IMR-90 (cell line): ENCODE results near the gene IL19. TPM values are rescaled to one million over a fixed set of nuclear protein-coding genes. Genes with fewer than 3 reads are reported as not detected.
A peak's percentile ranks its signal among the peaks of the same experiment; 100 is the strongest.

ENCODE experiments used
- ATAC-seq: fragments of 200-7000 bp; cut with Tn5 transposase; 2 replicates; pipeline ENCODE4 v1.9.1; 2020; ENCODE audit warnings: low read depth, mild to moderate bottlenecking, moderate library complexity
- BruUV-seq: library from RNA; stranded (reverse); fragments of 400-500 nt; replicated peaks from 2 replicates; lab custom pipeline; 2021; lab: Mats Ljungman, UMichigan
- CTCF ChIA-PET: fragments of 300-600 bp; formaldehyde crosslinking; extraction: SDS; loops from one replicate; lab custom pipeline; 2021; ENCODE audit warnings: antibody characterized with exemption; lab: Yijun Ruan, JAX
- POLR2A ChIA-PET: fragments of 300-600 bp; sonication (Branson Sonifier 250); formaldehyde crosslinking; loops from one replicate; lab custom pipeline; 2022; ENCODE audit warnings: antibody characterized with exemption; ENCODE audit not compliant: unreplicated experiment; lab: Charles Lee
- DNase-seq: peaks from one replicate; pipeline ENCODE4 v3.0.0; 2013
- H2AFZ ChIP-seq: replicated peaks from 2 replicates; pipeline ENCODE3; 2013; ENCODE audit warnings: low read length, mild to moderate bottlenecking; ENCODE audit not compliant: poor library complexity
- H2AK5ac ChIP-seq: 2 replicates; pipeline ENCODE4 v1.6.1; 2013; ENCODE audit warnings: low read depth, low read length, inconsistent platforms
- H2AK9ac ChIP-seq: replicated peaks from 2 replicates; pipeline ENCODE3; 2013; ENCODE audit warnings: mild to moderate bottlenecking, low read depth, low read length, moderate library complexity; ENCODE audit not compliant: poor library complexity
- H2BK120ac ChIP-seq: 2 replicates; pipeline ENCODE4 v1.6.1; 2013; ENCODE audit warnings: low read depth, low read length, inconsistent platforms
- H2BK15ac ChIP-seq: 3 replicates; pipeline ENCODE4 v1.6.1; 2013; ENCODE audit warnings: low read depth, low read length, inconsistent platforms
- H2BK20ac ChIP-seq: 2 replicates; pipeline ENCODE4 v1.6.1; 2013; ENCODE audit warnings: low read depth, mild to moderate bottlenecking, inconsistent platforms, low read length, moderate library complexity
- H2BK5ac ChIP-seq: 2 replicates; pipeline ENCODE4 v1.6.1; 2013; ENCODE audit warnings: mild to moderate bottlenecking, low read depth, low read length, inconsistent platforms; ENCODE audit not compliant: poor library complexity, severe bottlenecking
- H3K14ac ChIP-seq: replicated peaks from 2 replicates; pipeline ENCODE4 v1.6.1; 2013; ENCODE audit warnings: low read depth, low read length, inconsistent platforms
- H3K18ac ChIP-seq: 2 replicates; pipeline ENCODE4 v1.6.1; 2013; ENCODE audit warnings: low read depth, low read length, control low read depth
- H3K23ac ChIP-seq: 2 replicates; pipeline ENCODE4 v1.6.1; 2013; ENCODE audit warnings: low read depth, low read length, inconsistent platforms
- H3K27ac ChIP-seq: 2 replicates; pipeline ENCODE4 v1.5.1; 2013; ENCODE audit warnings: mild to moderate bottlenecking, control low read depth, low read length; ENCODE audit not compliant: insufficient read depth
- H3K27me3 ChIP-seq: 2 replicates; pipeline ENCODE4 v1.6.1; 2013; ENCODE audit warnings: low read length; ENCODE audit not compliant: control insufficient read depth, insufficient read depth
- H3K36me3 ChIP-seq: 2 replicates; pipeline ENCODE4 v1.6.1; 2013; ENCODE audit warnings: low read length, mixed read lengths; ENCODE audit not compliant: control insufficient read depth, insufficient read depth
- H3K4ac ChIP-seq: 2 replicates; pipeline ENCODE4 v1.6.1; 2013; ENCODE audit warnings: low read depth, low read length, inconsistent platforms
- H3K4me1 ChIP-seq: 2 replicates; pipeline ENCODE4 v1.6.1; 2013; ENCODE audit warnings: low read length, mixed read lengths; ENCODE audit not compliant: control insufficient read depth, insufficient read depth
- H3K4me2 ChIP-seq: 2 replicates; pipeline ENCODE4 v1.6.1; 2013; ENCODE audit warnings: low read depth, mild to moderate bottlenecking, control low read depth, low read length, moderate library complexity
- H3K4me3 ChIP-seq: 2 replicates; pipeline ENCODE4 v1.5.1; 2013; ENCODE audit warnings: low read depth, mild to moderate bottlenecking, control low read depth, low read length, moderate library complexity; ENCODE audit not compliant: insufficient read depth
- H3K56ac ChIP-seq: 2 replicates; pipeline ENCODE4 v1.6.1; 2013; ENCODE audit warnings: low read length, inconsistent platforms; ENCODE audit not compliant: insufficient read depth; ENCODE audit errors: extremely low read depth
- H3K79me1 ChIP-seq, 2 experiments: 2 replicates each; pipeline ENCODE4 v1.6.1; 2013; ENCODE audit warnings: low read length in 2 of 2, inconsistent platforms in 1 of 2, low read depth in 1 of 2
- H3K9ac ChIP-seq: 2 replicates; pipeline ENCODE4 v1.6.1; 2013; ENCODE audit warnings: low read depth, low read length, control low read depth
- H3K9me1 ChIP-seq: 2 replicates; pipeline ENCODE4 v1.6.1; 2013; ENCODE audit warnings: low read length, inconsistent platforms; ENCODE audit not compliant: insufficient read depth
- H3K9me3 ChIP-seq: 2 replicates; pipeline ENCODE4 v1.6.1; 2013; ENCODE audit warnings: low read length; ENCODE audit not compliant: control insufficient read depth, insufficient read depth
- H4K20me1 ChIP-seq: 2 replicates; pipeline ENCODE4 v1.6.1; 2013; ENCODE audit warnings: low read length, inconsistent platforms; ENCODE audit not compliant: insufficient read depth
- H4K5ac ChIP-seq: 2 replicates; pipeline ENCODE4 v1.6.1; 2013; ENCODE audit warnings: mild to moderate bottlenecking, low read depth, low read length, control low read depth
- H4K8ac ChIP-seq, 2 experiments: 2 replicates each; pipeline ENCODE4 v1.6.1; 2013; ENCODE audit warnings: low read depth in 2 of 2, low read length in 2 of 2, control low read depth in 1 of 2, inconsistent platforms in 1 of 2
- H4K91ac ChIP-seq: 2 replicates; pipeline ENCODE4 v1.6.1; 2013; ENCODE audit warnings: low read depth, low read length, inconsistent platforms; ENCODE audit not compliant: insufficient read depth
- BHLHE40 ChIP-seq: fragments of 150-350 bp; IDR thresholded peaks from 2 replicates; pipeline ENCODE4 v1.6.1; 2016; ENCODE audit warnings: mild to moderate bottlenecking, low read depth, low read length
- CEBPB ChIP-seq: IDR thresholded peaks from 2 replicates; pipeline ENCODE4 v1.6.1; 2012; ENCODE audit warnings: low read depth, low read length, improper control_type of control experiment
- CHD1 ChIP-seq: IDR thresholded peaks from 2 replicates; pipeline ENCODE4 v1.6.1; 2012; ENCODE audit warnings: low read depth, low read length, improper control_type of control experiment
- FOS ChIP-seq: fragments of 150-350 bp; IDR thresholded peaks from 2 replicates; pipeline ENCODE4 v1.6.1; 2016; ENCODE audit warnings: low read depth, low read length
- MAFK ChIP-seq: IDR thresholded peaks from 2 replicates; pipeline ENCODE4 v1.6.1; 2012; ENCODE audit warnings: low read depth, low read length, improper control_type of control experiment
- MAZ ChIP-seq: IDR thresholded peaks from 2 replicates; pipeline ENCODE4 v1.6.1; 2012; ENCODE audit warnings: low read depth, mild to moderate bottlenecking, low read length, improper control_type of control experiment, moderate library complexity, borderline replicate concordance
- NFE2L2 ChIP-seq: fragments of 150-350 bp; IDR thresholded peaks from 2 replicates; pipeline ENCODE4 v1.6.1; 2016; ENCODE audit warnings: low read depth, mild to moderate bottlenecking, low read length
- POLR2A ChIP-seq: IDR thresholded peaks from 2 replicates; pipeline ENCODE4 v1.6.1; 2012; ENCODE audit warnings: mild to moderate bottlenecking, low read depth, low read length
- RAD21 ChIP-seq: IDR thresholded peaks from 2 replicates; pipeline ENCODE4 v1.6.1; 2012; ENCODE audit warnings: low read length, improper control_type of control experiment
- RCOR1 ChIP-seq: IDR thresholded peaks from 2 replicates; pipeline ENCODE4 v1.6.1; 2012; ENCODE audit warnings: mild to moderate bottlenecking, low read length, improper control_type of control experiment; ENCODE audit not compliant: insufficient replicate concordance
- WGBS, 2 experiments: methylation state at CpG; one replicate each; pipeline versions ENCODE4 v1.1.5 to v1.1.7; 2013; ENCODE audit warnings: missing lambda C conversion rate in 2 of 2; ENCODE audit not compliant: insufficient read length in 1 of 2; ENCODE audit errors: extremely low coverage in 2 of 2; 5-methylcytosine and 5-hydroxymethylcytosine counted together
- dilution Hi-C: fragments of 300-500 bp; cut with HindIII; formaldehyde crosslinking; loops from one replicate; pipeline ENCODE4 v1.14.3; 2018; ENCODE audit warnings: low sequenced_read_pairs; ENCODE audit not compliant: unreplicated experiment
- in situ Hi-C: fragments of 300-500 bp; cut with MboI; formaldehyde crosslinking; loops from 3 replicates; pipeline ENCODE4 v1.14.3; 2019; ENCODE audit warnings: low sequenced_read_pairs, inconsistent platforms, mixed read lengths
- intact Hi-C: fragments of 100-400 bp; cut with micrococcal nuclease; formaldehyde crosslinking; loops from 2 replicates; pipeline ENCODE4 v1.10.0; 2022
- polyA plus RNA-seq, 3 experiments: library from polyadenylated mRNA; depleted of rRNA; stranded (reverse); fragments of >200 nt; gene quantifications; 2 replicates each; pipeline ENCODE4 v1.2.3, GENCODE V29; 2012; ENCODE audit warnings: low replicate concordance in 1 of 3
- total RNA-seq: library from RNA; depleted of rRNA; stranded (reverse); fragments of >200 nt; gene quantifications from 2 replicates; pipeline ENCODE4 v1.2.3, GENCODE V29; 2012
- TF ChIP-seq, protein P1 (sequence below): conservative IDR thresholded peaks from 2 replicates; pipeline ENCODE4 v1.5.1; 2012; ENCODE audit warnings: mild to moderate bottlenecking, low read depth, low read length, improper control_type of control experiment
- TF ChIP-seq, protein P2 (sequence below): fragments of 150-350 bp; IDR thresholded peaks from 2 replicates; pipeline ENCODE4 v1.6.1; 2016; ENCODE audit warnings: low read depth, mild to moderate bottlenecking, low read length, moderate library complexity, borderline replicate concordance
- TF ChIP-seq, protein P3 (sequence below): fragments of 150-350 bp; IDR thresholded peaks from 2 replicates; pipeline ENCODE4 v1.6.1; 2017; ENCODE audit warnings: mild to moderate bottlenecking, antibody characterized with exemption, low read length, low read depth

Gene IL19
- total and polyA plus RNA-seq, 2 of the 4 experiments (the other 2 are of a cell fraction) = not detected

DNA sequence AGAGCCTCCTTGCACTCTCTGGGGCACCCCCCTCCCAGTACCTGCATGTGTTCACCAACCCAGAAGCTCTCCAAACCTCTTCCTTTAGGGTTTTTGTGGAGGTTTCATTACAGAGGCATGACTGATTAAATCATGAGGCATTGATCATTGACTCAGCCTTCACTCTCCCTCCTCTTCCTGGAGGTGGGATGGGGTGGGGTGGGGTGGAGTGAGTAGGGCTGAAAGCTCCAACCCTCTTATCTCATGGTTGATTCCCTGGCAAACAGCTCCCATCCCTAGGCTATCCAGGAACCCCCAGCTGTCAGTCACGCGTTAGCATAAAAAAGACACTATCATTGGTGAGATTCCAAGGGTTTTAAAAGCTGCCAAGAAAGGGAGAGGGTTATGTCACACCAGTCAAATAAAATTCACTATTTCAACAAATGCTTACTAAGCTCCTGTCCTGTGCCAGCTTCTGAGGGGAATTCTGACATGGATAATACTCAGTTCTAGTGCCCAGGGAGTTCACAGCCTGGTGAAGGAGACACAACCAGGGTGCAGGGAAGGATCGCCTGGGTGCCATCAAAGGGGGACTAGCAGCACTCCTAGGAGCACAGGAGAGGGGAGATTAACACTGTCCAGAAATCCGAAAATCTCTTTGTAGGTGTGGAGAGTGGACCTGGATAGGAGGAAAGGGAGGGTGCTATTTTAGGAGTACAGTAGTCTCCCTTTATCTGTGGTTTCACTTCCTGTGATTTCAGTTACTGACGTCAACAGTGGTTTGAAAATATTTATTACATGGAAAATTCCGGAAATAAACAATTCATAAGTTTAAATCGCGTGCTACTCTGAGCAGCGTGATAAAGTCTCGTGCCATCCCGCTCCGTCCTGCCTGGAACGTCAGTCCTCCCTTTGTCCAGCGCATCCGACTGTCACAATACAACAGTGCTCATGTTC, 119.8 kb downstream of the IL19 start:
- peak overlapping the region; percentile 95 for H4K5ac ChIP-seq
- peak overlapping the region; percentile 76 for H2BK15ac ChIP-seq
- H3K27me3 ChIP-seq = no peaks in the 10 kb centered on the region
- H2BK5ac ChIP-seq = peak overlapping the region; percentile 80
- peak overlapping the region; percentile 38 to 86 for H4K8ac ChIP-seq
- peak overlapping the region; percentile 11 for H2AFZ ChIP-seq
- peak overlapping the region; percentile 94 for H2BK20ac ChIP-seq
- H3K9ac ChIP-seq = no peak overlapping the region
- POLR2A ChIA-PET = no interaction called here
- peak overlapping the region; percentile 74 for H3K4me2 ChIP-seq
- intact Hi-C loops = no loop called here
- peak overlapping the region; percentile 65 for H2AK9ac ChIP-seq
- H3K4ac ChIP-seq = peak overlapping the region; percentile 98
- peaks cover 28% of the 10 kb centered on the region for H3K4me1 ChIP-seq
- H3K56ac ChIP-seq = peak overlapping the region; percentile 53
- no TSS peak for BruUV-seq
- peak overlapping the region; percentile 97 for H2BK120ac ChIP-seq
- H3K9me1 ChIP-seq = peaks cover 28% of the 10 kb centered on the region
- H4K91ac ChIP-seq = peak overlapping the region; percentile 89
- H3K36me3 ChIP-seq = no peaks in the 10 kb centered on the region
- DNase-seq (peak; percentile 84), ATAC-seq (peak; percentile 30)
- peak overlapping the region; percentile 83; the same call in 1 of the 2 replicates for H3K23ac ChIP-seq
- dilution Hi-C loops = no loop called here
- H3K4me3 ChIP-seq = no peak overlapping the region
- no peaks in the 10 kb centered on the region for H3K9me3 ChIP-seq
- H4K20me1 ChIP-seq = no peaks in the 10 kb centered on the region
- in situ Hi-C loops = no loop called here
- CTCF ChIA-PET = interaction anchor here (1.0 to 1.1 kb wide), 2 partner anchors 22 to 25 kb away, joined by 3 read pairs; partner anchors contain the start of gene IL20
- peak overlapping the region; percentile 94 for H3K14ac ChIP-seq
- peak overlapping the region; percentile 84 for H3K27ac ChIP-seq
- peaks cover 0 to 3% of the 10 kb centered on the region in 2 experiments; a peak in 1 of 4 replicates for H3K79me1 ChIP-seq
- H2AK5ac ChIP-seq = peak overlapping the region; percentile 94
- peak overlapping the region; percentile 93 for H3K18ac ChIP-seq
- WGBS, 2 experiments = 100% methylated on average over 2 of the region's 15 CpGs; no CpG with 5 or more reads in 1 of the 2 experiments
- TF ChIP-seq NFE2L2 (no peak), RCOR1 (no peak), MAFK (no peak), FOS (0 out of 2 replicates have a peak, but pooled peaks have one; percentile 10), POLR2A (peak; percentile 41), CHD1 (no peak), CEBPB (peak; percentile 42; the same call in 1 of the 2 replicates), RAD21 (no peak), MAZ (0 out of 2 replicates have a peak, but pooled peaks have one; percentile 38), BHLHE40 (peak; percentile 99)
- TF ChIP-seq, protein P1, sequence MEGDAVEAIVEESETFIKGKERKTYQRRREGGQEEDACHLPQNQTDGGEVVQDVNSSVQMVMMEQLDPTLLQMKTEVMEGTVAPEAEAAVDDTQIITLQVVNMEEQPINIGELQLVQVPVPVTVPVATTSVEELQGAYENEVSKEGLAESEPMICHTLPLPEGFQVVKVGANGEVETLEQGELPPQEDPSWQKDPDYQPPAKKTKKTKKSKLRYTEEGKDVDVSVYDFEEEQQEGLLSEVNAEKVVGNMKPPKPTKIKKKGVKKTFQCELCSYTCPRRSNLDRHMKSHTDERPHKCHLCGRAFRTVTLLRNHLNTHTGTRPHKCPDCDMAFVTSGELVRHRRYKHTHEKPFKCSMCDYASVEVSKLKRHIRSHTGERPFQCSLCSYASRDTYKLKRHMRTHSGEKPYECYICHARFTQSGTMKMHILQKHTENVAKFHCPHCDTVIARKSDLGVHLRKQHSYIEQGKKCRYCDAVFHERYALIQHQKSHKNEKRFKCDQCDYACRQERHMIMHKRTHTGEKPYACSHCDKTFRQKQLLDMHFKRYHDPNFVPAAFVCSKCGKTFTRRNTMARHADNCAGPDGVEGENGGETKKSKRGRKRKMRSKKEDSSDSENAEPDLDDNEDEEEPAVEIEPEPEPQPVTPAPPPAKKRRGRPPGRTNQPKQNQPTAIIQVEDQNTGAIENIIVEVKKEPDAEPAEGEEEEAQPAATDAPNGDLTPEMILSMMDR = no peak
- TF ChIP-seq, protein P2, sequence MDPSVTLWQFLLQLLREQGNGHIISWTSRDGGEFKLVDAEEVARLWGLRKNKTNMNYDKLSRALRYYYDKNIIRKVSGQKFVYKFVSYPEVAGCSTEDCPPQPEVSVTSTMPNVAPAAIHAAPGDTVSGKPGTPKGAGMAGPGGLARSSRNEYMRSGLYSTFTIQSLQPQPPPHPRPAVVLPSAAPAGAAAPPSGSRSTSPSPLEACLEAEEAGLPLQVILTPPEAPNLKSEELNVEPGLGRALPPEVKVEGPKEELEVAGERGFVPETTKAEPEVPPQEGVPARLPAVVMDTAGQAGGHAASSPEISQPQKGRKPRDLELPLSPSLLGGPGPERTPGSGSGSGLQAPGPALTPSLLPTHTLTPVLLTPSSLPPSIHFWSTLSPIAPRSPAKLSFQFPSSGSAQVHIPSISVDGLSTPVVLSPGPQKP = no peak
- TF ChIP-seq, protein P3, sequence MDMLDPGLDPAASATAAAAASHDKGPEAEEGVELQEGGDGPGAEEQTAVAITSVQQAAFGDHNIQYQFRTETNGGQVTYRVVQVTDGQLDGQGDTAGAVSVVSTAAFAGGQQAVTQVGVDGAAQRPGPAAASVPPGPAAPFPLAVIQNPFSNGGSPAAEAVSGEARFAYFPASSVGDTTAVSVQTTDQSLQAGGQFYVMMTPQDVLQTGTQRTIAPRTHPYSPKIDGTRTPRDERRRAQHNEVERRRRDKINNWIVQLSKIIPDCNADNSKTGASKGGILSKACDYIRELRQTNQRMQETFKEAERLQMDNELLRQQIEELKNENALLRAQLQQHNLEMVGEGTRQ = no peak
